Non-pigmented ciliary epithelial cell (primary cell): ENCODE measurements around the gene ATRNL1.

Experiments
- DNase-seq: peaks from one replicate; pipeline ENCODE4 v3.0.0-alpha.2; 2010; ENCODE audit warnings: low read depth

ATRNL1 gene

DNA sequence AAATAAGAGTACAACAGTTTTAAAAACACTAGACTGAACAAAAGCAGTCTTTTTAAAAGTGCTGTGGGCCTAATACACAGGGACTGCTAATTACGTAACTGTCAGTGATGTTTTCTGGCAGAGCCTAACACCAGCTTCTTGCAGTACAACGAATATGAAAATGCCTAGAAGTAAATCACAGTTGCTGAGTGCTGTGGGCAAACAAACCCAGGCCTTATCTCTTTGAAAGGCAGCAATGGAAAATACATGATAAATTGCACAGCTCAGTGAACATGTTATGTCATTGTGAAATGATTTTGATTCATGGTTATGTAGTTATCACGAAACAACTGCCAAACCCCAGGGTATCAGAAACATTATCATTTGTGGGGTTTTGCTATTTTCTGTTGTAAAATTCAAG, 751.4 kb downstream of the ATRNL1 start:
- no peak for DNase-seq

DNA sequence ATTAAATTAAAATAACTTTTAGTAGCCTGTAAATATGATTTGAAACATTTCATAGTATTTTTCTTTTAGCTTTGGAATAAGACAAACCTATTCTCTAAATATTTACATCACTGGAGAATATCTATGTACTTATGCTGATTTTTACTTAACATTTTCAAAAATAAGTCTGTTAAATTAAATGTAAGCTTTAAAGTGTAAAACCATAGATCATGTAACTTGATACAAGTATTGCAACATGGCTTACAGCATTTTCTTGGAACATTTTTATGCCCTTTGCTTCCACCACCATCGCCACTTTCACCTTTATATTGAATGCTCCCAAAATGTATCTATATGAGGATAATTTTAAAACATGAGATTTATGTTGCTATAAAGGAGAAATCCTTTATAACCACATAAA, 752.8 kb downstream of the ATRNL1 start:
- DNase-seq = no peak

DNA sequence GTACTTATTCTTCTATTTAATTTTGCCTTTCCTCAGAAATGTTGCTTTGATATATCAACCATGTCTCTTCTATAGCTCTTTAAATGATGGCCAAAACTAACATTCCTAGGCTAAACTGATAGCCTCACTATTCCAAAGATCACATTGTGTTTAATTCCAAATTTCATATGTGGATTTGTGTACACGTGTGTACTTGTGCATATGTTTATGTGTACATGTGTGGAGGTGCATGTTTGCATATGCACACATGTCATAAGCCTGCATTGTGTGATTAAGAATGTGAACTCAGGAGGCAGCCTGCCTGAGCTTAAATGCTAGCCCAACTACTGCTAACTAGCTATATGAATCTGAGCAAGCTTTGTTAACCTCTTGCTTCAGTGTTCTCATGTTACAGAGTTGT, 753.4 kb downstream of the ATRNL1 start:
- DNase-seq = no peak

DNA sequence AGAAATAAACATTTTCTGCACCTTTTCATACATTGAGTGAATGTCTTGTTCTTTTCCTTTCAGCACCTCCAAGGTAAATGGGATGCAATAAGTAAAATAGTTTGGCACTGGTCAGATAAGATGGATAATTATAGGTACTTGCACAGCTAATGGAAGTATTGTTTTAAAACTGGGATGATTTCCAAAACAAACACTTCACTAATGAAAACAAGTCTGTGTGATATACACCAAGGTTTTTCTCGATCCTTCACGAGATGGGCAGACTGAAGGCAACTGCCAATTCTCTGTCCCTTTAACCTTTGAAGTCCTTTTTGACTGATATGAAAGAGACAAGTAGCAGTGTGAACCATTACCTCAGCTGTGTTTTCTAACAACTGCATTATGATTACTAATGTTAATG, 756.0 kb downstream of the ATRNL1 start:
- no peak for DNase-seq

DNA sequence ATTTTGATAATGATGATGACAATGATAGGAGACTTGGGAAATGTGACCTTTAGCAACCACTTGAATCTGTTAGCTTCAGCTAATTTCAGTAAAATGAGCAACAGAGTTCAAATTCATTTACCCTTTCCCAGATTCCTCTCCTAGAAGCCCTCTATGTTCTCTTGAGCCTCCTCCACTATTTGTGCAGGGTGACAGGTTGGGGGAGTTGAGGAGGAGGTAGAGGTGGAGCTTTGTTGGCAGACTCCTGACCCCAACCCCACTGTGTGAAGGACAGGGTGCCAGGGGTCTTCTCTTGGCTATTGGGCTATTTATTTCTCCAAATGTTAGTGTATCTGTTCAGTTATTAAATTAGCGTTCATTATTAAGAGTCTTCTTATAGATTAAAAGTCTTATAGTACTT, 757.5 kb downstream of the ATRNL1 start:
- no peak for DNase-seq

GRCh38 chr10:115851695-115852094, 758.5 kb downstream of the ATRNL1 start:
- DNase-seq = no peak

- no peak for DNase-seq
These were observed 761.7 kb downstream of the ATRNL1 start for GRCh38 chr10:115854740-115855435.

DNA sequence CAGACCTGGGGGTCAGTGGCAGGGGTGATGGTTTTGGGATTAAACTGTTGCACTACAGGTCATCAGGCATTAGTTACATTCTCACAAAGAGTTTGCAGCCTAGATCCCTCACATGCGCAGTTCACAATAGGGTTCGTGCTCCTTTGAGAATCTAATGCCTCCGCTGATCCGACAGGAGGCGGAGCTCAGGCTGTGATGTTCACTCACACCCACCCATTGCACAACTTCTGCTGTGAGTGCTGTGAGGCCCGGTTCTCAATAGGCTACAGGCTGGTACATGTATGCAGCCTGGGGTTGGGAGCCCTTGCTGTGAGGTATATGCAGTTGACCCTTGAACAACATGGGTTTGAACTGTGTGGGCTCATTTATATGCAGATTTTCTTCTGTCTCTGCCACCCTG, 763.4 kb downstream of the ATRNL1 start:
- DNase-seq = no peak

DNA sequence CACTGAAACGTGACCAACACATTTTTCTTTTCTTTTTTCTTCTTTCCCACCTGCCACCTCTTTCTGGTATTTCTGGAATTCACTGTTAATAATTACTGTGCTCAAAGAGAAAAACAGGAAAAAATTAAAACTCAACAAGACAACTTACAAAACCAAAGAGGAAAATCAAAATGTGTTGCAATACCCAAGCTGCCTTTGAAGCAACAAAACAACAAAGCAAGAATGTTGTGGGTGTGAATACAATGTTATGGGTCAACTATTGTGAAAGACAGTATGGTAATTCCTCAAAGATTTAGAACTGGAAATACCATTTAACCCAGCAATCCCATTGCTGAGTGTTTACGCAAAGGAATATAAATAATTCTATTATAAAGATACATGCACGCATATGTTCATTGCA, 764.7 kb downstream of the ATRNL1 start:
- peak; percentile 15 for DNase-seq

DNA sequence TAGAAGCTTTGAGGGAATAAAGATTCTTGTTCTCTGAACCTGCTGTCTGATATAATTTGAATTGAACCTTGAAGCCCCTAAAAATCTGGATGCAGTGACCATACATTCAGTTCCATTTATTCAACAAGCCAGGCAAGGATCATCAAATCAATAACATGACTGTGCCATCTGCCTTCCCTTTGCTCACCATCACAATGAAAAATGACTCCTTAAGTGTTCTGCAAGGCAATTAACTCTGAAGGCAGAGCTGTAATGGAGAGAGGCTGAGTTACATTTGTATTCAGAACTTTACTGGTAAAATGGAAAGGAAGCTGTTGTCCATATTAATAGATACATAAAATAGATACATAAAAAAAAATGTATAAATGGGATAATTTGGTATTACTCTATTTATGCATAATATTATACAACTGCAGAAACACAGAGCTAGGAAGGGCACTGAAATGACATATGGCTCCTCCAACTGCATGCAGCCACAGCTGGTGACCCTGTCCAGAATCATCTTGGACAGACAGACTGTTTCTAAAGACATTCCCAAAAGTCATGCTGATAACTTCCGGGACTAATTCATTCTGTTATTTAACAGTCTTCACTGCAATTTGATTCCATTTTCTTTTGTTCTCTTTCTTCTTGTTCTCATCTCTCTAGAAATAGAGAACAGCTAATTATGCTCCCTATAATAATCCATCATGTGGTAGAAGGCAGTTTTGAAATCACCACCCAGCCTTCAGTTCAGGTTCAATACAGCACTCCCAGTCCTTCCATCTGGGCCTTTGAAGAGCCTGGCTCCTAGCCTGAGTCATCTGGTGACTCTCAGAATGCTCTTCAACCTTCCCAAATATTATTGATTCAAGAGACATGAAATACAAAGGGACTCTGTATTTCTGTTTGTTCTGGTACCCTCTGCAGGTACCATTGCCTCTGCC, 767.3 kb downstream of the ATRNL1 start:
- DNase-seq = no peak

GRCh38 chr10:115861455-115861854, 768.3 kb downstream of the ATRNL1 start:
- no peak for DNase-seq

DNA sequence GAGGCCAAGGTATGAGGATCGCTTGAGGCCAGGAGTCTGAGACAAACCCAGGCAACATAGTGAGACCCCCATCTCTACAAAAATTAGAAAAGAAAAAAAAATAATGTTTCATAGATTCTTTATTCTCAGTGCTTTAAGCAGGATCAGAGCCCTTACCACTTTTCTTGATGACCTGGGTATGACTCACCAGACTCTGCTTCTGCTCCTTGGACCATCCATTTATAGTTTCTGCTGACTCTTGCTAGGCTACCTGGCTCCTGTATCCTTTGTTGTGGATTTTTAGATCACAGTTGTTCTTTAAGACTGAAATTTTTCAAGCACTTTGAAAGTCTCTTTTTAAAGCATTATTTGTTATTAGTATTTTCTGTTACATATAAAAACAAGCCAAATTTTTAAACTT, 768.7 kb downstream of the ATRNL1 start:
- peak; percentile 32 for DNase-seq

- no peak for DNase-seq
These were observed 773.0 kb downstream of the ATRNL1 start for GRCh38 chr10:115866174-115866573.

DNA sequence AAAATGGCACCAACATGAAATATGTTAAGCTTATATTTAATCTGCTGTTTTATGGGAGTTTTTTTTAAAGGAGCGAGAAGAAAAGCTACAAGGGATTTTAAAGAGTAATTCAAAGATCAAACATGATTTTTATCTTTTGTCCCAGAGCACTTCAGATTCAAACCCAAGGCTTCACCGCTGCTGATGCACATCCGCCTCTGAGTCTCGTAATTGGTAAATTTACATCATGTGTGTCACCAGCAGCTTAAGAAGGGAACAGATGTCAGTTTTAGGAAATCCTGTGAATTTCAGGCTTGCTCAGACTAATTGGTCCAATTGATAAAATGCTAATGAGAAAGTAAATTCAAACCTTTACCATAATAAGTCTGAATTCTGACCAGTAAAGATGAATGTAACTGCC, 773.5 kb downstream of the ATRNL1 start:
- DNase-seq = no peak

GRCh38 chr10:115867305-115867704, 774.1 kb downstream of the ATRNL1 start:
- no peak for DNase-seq

DNA sequence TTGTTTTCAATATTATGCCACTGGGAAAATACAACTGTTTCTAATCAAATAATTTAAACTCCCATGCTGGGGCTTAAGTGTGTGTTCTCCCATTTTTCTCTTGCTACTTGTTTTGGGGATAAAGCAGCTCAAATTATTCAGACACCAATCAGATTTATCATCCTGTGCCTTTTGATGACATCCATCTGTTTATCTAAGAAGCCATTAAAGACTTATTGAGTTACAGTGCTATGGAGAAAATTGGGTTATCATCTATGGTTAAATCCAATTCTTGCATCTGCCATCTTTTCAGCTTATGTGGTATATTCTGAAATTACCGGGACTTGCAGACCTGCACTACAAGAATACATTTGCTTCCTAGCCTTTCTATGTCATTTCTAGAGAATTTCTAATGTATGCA, 778.7 kb downstream of the ATRNL1 start:
- DNase-seq = no peak

GRCh38 chr10:115875172-115875571, 782.0 kb downstream of the ATRNL1 start:
- DNase-seq = no peak

DNA sequence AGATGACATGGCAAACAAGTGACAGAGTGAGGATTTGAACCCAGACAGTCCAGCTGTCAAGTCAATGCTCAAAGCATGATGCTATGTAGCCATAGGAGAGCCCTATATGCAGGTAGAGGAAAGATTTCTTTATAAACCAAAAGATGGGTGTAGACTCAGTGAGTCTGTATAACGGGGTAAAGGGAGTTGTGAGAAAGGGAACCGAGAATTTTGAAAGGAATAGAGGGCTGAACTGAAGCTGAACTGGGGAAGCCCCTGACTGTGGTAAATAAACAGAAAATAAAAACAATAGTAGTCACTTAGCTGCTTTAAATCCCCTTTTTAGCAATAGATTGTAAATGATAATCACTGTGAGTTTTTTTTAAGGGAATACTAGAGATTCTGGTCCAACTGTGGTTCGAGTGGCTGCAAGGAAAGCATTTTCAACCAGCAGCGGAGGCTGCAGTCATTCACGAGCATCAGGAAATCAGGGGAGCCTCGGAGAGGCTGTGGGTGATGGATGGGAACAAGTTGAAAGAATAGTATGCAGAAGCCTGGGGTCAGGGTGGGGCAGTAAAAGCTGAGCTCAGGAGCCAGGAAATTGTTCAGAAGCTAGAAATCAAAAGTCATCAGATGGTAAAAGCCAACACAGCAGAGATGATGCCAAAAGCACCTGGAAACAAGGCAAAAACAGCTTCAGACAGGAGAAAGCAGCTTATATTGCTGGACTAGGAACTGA, 786.4 kb downstream of the ATRNL1 start:
- DNase-seq = no peak

DNA sequence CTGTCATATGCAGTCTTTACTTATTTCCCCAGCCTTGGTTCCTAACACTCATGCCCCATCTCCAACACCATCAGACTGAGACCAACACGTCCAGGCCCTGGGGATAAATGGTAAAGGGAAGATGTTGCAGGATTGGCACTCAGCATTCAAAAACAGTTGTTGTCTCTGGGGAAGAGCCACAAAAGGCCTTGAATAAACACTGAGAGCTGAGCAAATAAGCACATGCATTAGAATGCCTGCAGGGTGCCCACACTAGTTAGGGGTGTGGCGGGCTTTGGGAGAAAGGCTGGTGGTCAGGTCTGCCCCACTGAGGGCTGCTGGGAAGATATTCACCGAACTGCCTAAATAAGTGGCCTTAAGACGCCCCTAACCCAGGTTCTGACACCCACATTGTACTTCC, 788.9 kb downstream of the ATRNL1 start:
- DNase-seq = no peak

DNA sequence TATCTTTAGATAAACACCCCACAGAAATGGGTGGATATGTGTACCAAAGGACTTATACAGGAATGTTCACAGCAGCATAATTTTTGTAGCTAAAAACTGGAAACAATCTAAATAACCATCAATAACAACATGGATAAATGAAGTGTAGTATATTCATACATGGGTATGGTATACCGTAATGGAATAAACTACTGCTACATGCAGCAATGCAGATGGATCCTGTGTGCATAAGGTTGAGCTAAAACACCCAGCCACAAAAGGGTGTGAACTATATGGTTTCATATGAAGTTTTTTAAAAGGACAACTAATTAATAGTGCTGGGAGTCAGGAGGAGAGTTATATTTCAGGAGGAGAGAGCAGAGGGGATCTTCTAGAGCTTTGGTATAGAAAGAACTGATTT, 790.2 kb downstream of the ATRNL1 start:
- DNase-seq = no peak

DNA sequence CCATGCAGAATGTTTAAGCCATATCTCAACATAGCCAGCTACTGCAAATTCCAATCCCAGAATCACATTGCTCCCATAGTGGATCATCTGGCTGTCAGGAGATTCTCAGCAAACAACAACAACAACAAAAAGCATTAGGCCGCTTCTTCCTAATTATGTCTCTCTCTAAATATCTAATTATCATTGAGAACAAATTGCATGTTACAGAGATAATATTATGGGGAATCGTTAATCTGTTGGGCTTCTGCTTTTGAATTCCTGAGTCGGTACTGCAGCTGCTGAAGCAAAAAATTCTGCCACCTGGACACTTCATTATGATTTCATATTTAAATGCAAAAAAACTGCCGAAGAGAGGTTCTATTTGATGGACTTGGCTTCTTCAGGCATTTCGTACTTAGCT, 791.2 kb downstream of the ATRNL1 start:
- DNase-seq = no peak

DNA sequence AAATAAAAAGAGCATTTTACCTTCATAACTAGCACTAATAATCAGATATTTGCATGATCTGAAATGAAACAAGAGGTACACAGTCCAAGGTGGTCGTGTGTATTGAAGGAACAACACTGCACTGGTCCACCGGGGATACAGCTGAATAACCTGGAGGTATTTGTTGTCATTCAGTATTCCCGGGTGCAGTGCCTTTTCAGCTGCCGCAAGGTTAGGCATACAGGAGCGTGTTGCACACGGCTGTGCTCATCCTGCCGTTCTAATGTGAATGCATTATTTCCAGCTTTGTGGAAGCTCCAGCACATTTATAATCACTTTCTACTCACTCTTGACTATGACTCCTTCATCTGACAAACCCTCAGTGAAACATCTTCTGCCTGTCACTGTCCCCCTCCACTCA, 802.0 kb downstream of the ATRNL1 start:
- DNase-seq = no peak

GRCh38 chr10:115898242-115898641, 805.1 kb downstream of the ATRNL1 start:
- no peak for DNase-seq
